SK-N-SH (cell line): Measurements from ENCODE around the gene NTRK3. TPM values are rescaled to one million over a fixed set of nuclear protein-coding genes. Genes with fewer than 3 reads are reported as not detected.

ENCODE experiments used
- CTCF ChIA-PET: fragments of 300-600, 350-600 bp; formaldehyde crosslinking; extraction: SDS; loops from one replicate; lab custom pipeline; 2021; lab: Yijun Ruan, JAX
- POLR2A ChIA-PET: fragments of 350-600 bp; sonication (Branson Sonifier 250); formaldehyde crosslinking; extraction: SDS; loops from one replicate; lab custom pipeline; 2020; ENCODE audit warnings: antibody characterized with exemption, inconsistent platforms; lab: Yijun Ruan, JAX
- DNase-seq: peaks from one replicate; pipeline ENCODE4 v3.0.0; 2012
- H2AFZ ChIP-seq: fragments of 200-600 bp; sonication (generic); 2 replicates; pipeline ENCODE4 v1.8.1; 2016; ENCODE audit warnings: antibody characterized with exemption, mild to moderate bottlenecking, low read depth
- H3F3A ChIP-seq: fragments of 200-600 bp; sonication (generic); replicated peaks from 2 replicates; pipeline ENCODE3; 2016; ENCODE audit warnings: antibody characterized with exemption, mild to moderate bottlenecking; ENCODE audit not compliant: insufficient read depth
- H3K27ac ChIP-seq, 2 experiments: fragments of 200-500 bp in 1 of 2; fragments of 200-600 bp in 1 of 2; sonication (Bioruptor generic) in 1 of 2; sonication (generic), shearing (Covaris generic) in 1 of 2; 2 replicates each; pipeline versions ENCODE4 v1.5.1 to v1.6.1; 2014 to 2016; ENCODE audit warnings: low read depth in 2 of 2, inconsistent platforms in 1 of 2, low read length in 1 of 2, mild to moderate bottlenecking in 1 of 2, mixed read lengths in 1 of 2
- H3K27me3 ChIP-seq: fragments of 200-600 bp; sonication (generic), shearing (Covaris generic); 2 replicates; pipeline ENCODE4 v1.6.1; 2016; ENCODE audit warnings: mixed run types; ENCODE audit not compliant: insufficient read depth
- H3K36me3 ChIP-seq, 2 experiments: fragments of 200-500 bp in 1 of 2; fragments of 200-600 bp in 1 of 2; sonication (Bioruptor generic) in 1 of 2; sonication (generic) in 1 of 2; replicated peaks in 1 of 2; 2 replicates each; pipeline versions ENCODE3 to v1.5.1; 2014 to 2016; ENCODE audit warnings: low read length in 1 of 2, mild to moderate bottlenecking in 1 of 2; ENCODE audit not compliant: insufficient read depth in 2 of 2, control insufficient read depth in 1 of 2
- H3K4me1 ChIP-seq, 2 experiments: fragments of 200-500 bp in 1 of 2; fragments of 200-600 bp in 1 of 2; sonication (Bioruptor generic) in 1 of 2; sonication (generic), shearing (Covaris generic) in 1 of 2; 2 replicates each; pipeline versions ENCODE4 v1.5.1 to v1.6.1; 2014 to 2016; ENCODE audit warnings: low read depth in 1 of 2, low read length in 1 of 2, mixed run types in 1 of 2; ENCODE audit not compliant: insufficient read depth in 2 of 2, control insufficient read depth in 1 of 2
- H3K4me2 ChIP-seq: fragments of 200-600 bp; sonication (generic), shearing (Covaris generic); 2 replicates; pipeline ENCODE4 v1.6.1; 2017; ENCODE audit warnings: mixed run types
- H3K4me3 ChIP-seq, 2 experiments: fragments of 200-500 bp in 1 of 2; fragments of 200-600 bp in 1 of 2; sonication (Bioruptor generic) in 1 of 2; sonication (generic), shearing (Covaris generic) in 1 of 2; 2 replicates each; pipeline versions ENCODE4 v1.5.1 to v1.8.1; 2014 to 2016; ENCODE audit warnings: low read depth in 2 of 2, inconsistent platforms in 1 of 2, low read length in 1 of 2, mild to moderate bottlenecking in 1 of 2, mixed read lengths in 1 of 2, moderate library complexity in 1 of 2
- H3K79me2 ChIP-seq: fragments of 200-600 bp; sonication (generic); 2 replicates; pipeline ENCODE4 v1.8.1; 2017; ENCODE audit warnings: mild to moderate bottlenecking; ENCODE audit not compliant: insufficient read depth
- H3K9ac ChIP-seq: fragments of 200-600 bp; sonication (generic); 2 replicates; pipeline ENCODE4 v1.6.1; 2017; ENCODE audit warnings: mixed run types
- H3K9me2 ChIP-seq: fragments of 200-600 bp; sonication (generic); 2 replicates; pipeline ENCODE4 v1.6.1; 2017; ENCODE audit warnings: mixed run types
- H3K9me3 ChIP-seq: fragments of 200-600 bp; sonication (generic); 2 replicates; pipeline ENCODE4 v1.6.1; 2017; ENCODE audit warnings: mixed run types, mild to moderate bottlenecking, moderate library complexity
- H4K20me1 ChIP-seq: fragments of 200-600 bp; sonication (generic); 2 replicates; pipeline ENCODE4 v1.6.1; 2017; ENCODE audit warnings: mild to moderate bottlenecking, mixed run types; ENCODE audit not compliant: insufficient read depth
- ELF1 ChIP-seq: IDR thresholded peaks from 2 replicates; pipeline ENCODE4 v1.4.0; 2012
- EP300 ChIP-seq, 2 experiments: IDR thresholded peaks; 2 replicates each; pipeline versions ENCODE4 v1.4.0 to v1.6.1; 2012; ENCODE audit warnings: borderline replicate concordance in 1 of 2, low read depth in 1 of 2, low read length in 1 of 2
- FOXM1 ChIP-seq: IDR thresholded peaks from 2 replicates; pipeline ENCODE4 v1.4.0; 2012; ENCODE audit warnings: low read depth, mild to moderate bottlenecking
- MEF2A ChIP-seq: IDR thresholded peaks from 2 replicates; pipeline ENCODE4 v1.4.0; 2012; ENCODE audit warnings: low read depth, borderline replicate concordance
- POLR2AphosphoS5 ChIP-seq: IDR thresholded peaks from 2 replicates; pipeline ENCODE4 v1.6.1; 2012; ENCODE audit warnings: low read depth, low read length
- RCOR1 ChIP-seq: fragments of 150-350 bp; IDR thresholded peaks from 2 replicates; pipeline ENCODE4 v1.6.1; 2017; ENCODE audit warnings: antibody characterized with exemption, low read length
- RXRA ChIP-seq: IDR thresholded peaks from 2 replicates; pipeline ENCODE4 v1.4.0; 2012; ENCODE audit warnings: low read depth, mild to moderate bottlenecking, borderline replicate concordance
- SIN3A ChIP-seq: IDR thresholded peaks from 2 replicates; pipeline ENCODE4 v1.6.1; 2012; ENCODE audit warnings: low read depth, mild to moderate bottlenecking, low read length, moderate library complexity, borderline replicate concordance
- TAF1 ChIP-seq: IDR thresholded peaks from 2 replicates; pipeline ENCODE4 v1.6.1; 2012; ENCODE audit warnings: low read depth, mild to moderate bottlenecking, low read length, moderate library complexity, borderline replicate concordance
- TCF12 ChIP-seq: IDR thresholded peaks from 2 replicates; pipeline ENCODE4 v1.4.0; 2012
- TEAD4 ChIP-seq: IDR thresholded peaks from 2 replicates; pipeline ENCODE4 v1.4.0; 2012; ENCODE audit warnings: mild to moderate bottlenecking, borderline replicate concordance; ENCODE audit not compliant: insufficient read depth
- YY1 ChIP-seq: IDR thresholded peaks from 2 replicates; pipeline ENCODE4 v1.4.0; 2012; ENCODE audit warnings: low read depth, mild to moderate bottlenecking
- WGBS: methylation state at CpG from one replicate; pipeline ENCODE4 v1.1.6; 2017; ENCODE audit warnings: low lambda C conversion rate; 5-methylcytosine and 5-hydroxymethylcytosine counted together
- polyA plus RNA-seq, 3 experiments: library from polyadenylated mRNA; depleted of rRNA; stranded (reverse); fragments of >200 nt; gene quantifications; 2 replicates each; pipeline ENCODE4 v1.2.3, GENCODE V29; 2012
- TF ChIP-seq, protein P1 (sequence below): fragments of 150-350 bp; IDR thresholded peaks from 2 replicates; pipeline ENCODE4 v1.6.1; 2016; ENCODE audit warnings: mild to moderate bottlenecking, low read depth, low read length
- TF ChIP-seq, protein P2 (sequence below): IDR thresholded peaks from 2 replicates; pipeline ENCODE4 v1.6.1; 2012; ENCODE audit warnings: mild to moderate bottlenecking, low read depth, low read length, moderate library complexity
- TF ChIP-seq, protein P3 (sequence below): IDR thresholded peaks from 2 replicates; pipeline ENCODE4 v1.4.0; 2012; ENCODE audit warnings: low read depth, borderline replicate concordance
- TF ChIP-seq, protein P4 (sequence below): IDR thresholded peaks from 2 replicates; pipeline ENCODE4 v1.4.0; 2012; ENCODE audit warnings: low read depth, borderline replicate concordance
- TF ChIP-seq, protein P5 (sequence below): fragments of 150-350 bp; IDR thresholded peaks from 2 replicates; pipeline ENCODE4 v1.6.1; 2017; ENCODE audit warnings: antibody characterized with exemption, low read length, low read depth, borderline replicate concordance

NTRK3 gene
- polyA plus RNA-seq, 1 of the 3 experiments (the other 2 are of a cell fraction): 2.6 TPM

DNA sequence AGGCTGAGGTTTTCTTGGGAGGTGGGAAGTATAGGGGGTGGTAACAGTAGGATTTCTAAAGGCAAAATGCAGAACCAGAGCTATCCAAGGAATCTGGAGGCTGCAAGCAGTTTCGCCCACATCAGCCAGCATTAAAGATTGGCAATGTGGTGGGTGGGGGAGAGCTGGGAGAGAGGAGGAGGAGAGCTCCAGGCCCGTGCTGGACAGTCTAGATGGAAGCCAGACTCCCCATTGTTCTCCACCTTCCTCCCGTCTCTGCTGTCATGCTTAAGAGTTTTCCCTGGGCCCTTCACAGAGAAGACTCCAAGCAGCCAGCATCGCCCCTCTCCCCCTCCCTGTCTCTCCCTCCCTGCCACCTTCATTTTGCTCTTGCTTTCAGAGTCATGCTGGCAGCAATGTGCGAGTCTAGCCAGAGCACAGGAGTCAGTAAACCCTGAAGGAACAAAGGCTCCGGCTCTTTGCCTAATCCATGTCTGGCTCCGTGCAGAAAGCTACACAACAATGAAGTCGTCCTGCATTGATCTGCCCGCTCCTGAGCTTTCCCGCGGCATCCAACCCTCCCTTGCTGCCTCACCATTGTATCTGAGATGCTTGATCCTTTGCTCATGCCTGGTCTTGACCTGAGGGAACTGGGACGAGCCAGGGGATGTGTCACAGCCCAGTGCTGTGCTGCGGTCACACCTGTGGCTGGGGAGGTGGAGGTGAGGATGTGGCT lies 282.9 kb downstream of the NTRK3 start (continued):
- TF ChIP-seq TEAD4: no peak
- no peak for TF ChIP-seq RXRA
- TF ChIP-seq EP300 (IDR thresholded peaks at IDR 0.05; ENCODE audit: borderline replicate concordance in 1 of 2, low read depth in 1 of 2, low read length in 1 of 2): no peak
- TF ChIP-seq, protein P1, sequence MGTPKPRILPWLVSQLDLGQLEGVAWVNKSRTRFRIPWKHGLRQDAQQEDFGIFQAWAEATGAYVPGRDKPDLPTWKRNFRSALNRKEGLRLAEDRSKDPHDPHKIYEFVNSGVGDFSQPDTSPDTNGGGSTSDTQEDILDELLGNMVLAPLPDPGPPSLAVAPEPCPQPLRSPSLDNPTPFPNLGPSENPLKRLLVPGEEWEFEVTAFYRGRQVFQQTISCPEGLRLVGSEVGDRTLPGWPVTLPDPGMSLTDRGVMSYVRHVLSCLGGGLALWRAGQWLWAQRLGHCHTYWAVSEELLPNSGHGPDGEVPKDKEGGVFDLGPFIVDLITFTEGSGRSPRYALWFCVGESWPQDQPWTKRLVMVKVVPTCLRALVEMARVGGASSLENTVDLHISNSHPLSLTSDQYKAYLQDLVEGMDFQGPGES: no peak
- no peak for TF ChIP-seq FOXM1
- TF ChIP-seq, protein P2, sequence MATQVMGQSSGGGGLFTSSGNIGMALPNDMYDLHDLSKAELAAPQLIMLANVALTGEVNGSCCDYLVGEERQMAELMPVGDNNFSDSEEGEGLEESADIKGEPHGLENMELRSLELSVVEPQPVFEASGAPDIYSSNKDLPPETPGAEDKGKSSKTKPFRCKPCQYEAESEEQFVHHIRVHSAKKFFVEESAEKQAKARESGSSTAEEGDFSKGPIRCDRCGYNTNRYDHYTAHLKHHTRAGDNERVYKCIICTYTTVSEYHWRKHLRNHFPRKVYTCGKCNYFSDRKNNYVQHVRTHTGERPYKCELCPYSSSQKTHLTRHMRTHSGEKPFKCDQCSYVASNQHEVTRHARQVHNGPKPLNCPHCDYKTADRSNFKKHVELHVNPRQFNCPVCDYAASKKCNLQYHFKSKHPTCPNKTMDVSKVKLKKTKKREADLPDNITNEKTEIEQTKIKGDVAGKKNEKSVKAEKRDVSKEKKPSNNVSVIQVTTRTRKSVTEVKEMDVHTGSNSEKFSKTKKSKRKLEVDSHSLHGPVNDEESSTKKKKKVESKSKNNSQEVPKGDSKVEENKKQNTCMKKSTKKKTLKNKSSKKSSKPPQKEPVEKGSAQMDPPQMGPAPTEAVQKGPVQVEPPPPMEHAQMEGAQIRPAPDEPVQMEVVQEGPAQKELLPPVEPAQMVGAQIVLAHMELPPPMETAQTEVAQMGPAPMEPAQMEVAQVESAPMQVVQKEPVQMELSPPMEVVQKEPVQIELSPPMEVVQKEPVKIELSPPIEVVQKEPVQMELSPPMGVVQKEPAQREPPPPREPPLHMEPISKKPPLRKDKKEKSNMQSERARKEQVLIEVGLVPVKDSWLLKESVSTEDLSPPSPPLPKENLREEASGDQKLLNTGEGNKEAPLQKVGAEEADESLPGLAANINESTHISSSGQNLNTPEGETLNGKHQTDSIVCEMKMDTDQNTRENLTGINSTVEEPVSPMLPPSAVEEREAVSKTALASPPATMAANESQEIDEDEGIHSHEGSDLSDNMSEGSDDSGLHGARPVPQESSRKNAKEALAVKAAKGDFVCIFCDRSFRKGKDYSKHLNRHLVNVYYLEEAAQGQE: no peak
- TF ChIP-seq SIN3A: no peak
- TF ChIP-seq ELF1: no peak
- TF ChIP-seq MEF2A: no peak

DNA sequence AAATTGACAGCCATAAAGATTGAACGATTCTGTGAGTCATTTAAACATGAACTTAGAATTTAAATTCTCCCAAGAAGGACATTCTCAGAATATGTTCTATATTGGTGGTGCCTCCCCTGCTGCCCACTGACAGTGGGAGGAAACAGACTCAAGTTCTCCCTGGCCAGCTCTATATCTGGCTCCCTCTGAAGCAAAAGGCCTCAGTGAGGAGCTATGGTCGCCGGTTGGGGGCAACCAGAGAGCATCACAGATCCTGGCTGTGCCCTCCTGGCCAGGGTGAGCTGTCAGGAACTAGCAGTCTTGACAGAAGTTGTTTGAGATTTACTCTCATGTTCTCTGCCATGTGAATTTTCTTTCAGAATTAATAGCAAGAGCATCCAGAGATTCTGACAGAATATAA lies 285.5 kb downstream of the NTRK3 start:
- WGBS: 6% methylated on average over 1 of the region's 3 CpGs
- H4K20me1 ChIP-seq: no peaks in the 10 kb centered on the region
- H2AFZ ChIP-seq: no peak overlapping the region
- H3K36me3 ChIP-seq: no peaks in the 10 kb centered on the region
- H3K27ac ChIP-seq: no peak overlapping the region
- ChIA-PET CTCF (interaction anchor here (0.6 to 1.0 kb wide), 2 partner anchors 12 to 1055 kb away, joined by 3 to 5 read pairs; no protein-coding TSS in a partner anchor), POLR2A (no interaction called here)
- H3F3A ChIP-seq: no peaks in the 10 kb centered on the region
- no peaks in the 10 kb centered on the region for H3K9me3 ChIP-seq
- DNase-seq: no peak
- no peaks in the 10 kb centered on the region for H3K4me1 ChIP-seq
- H3K4me2 ChIP-seq: no peak overlapping the region
- H3K9ac ChIP-seq: no peak overlapping the region
- no peaks in the 10 kb centered on the region for H3K9me2 ChIP-seq
- no peaks in the 10 kb centered on the region for H3K27me3 ChIP-seq
- no peak for TF ChIP-seq TAF1
- TF ChIP-seq, protein P3, sequence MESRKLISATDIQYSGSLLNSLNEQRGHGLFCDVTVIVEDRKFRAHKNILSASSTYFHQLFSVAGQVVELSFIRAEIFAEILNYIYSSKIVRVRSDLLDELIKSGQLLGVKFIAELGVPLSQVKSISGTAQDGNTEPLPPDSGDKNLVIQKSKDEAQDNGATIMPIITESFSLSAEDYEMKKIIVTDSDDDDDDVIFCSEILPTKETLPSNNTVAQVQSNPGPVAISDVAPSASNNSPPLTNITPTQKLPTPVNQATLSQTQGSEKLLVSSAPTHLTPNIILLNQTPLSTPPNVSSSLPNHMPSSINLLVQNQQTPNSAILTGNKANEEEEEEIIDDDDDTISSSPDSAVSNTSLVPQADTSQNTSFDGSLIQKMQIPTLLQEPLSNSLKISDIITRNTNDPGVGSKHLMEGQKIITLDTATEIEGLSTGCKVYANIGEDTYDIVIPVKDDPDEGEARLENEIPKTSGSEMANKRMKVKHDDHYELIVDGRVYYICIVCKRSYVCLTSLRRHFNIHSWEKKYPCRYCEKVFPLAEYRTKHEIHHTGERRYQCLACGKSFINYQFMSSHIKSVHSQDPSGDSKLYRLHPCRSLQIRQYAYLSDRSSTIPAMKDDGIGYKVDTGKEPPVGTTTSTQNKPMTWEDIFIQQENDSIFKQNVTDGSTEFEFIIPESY: no peak
- no peak for TF ChIP-seq YY1
- TF ChIP-seq EP300 (IDR thresholded peaks at IDR 0.05; ENCODE audit: borderline replicate concordance in 1 of 2, low read depth in 1 of 2, low read length in 1 of 2): no peak
- no peak for TF ChIP-seq POLR2AphosphoS5
- no peak for TF ChIP-seq RCOR1
- TF ChIP-seq, protein P4, sequence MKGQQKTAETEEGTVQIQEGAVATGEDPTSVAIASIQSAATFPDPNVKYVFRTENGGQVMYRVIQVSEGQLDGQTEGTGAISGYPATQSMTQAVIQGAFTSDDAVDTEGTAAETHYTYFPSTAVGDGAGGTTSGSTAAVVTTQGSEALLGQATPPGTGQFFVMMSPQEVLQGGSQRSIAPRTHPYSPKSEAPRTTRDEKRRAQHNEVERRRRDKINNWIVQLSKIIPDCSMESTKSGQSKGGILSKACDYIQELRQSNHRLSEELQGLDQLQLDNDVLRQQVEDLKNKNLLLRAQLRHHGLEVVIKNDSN: no peak
- no peak for TF ChIP-seq SIN3A
- TF ChIP-seq, protein P5, sequence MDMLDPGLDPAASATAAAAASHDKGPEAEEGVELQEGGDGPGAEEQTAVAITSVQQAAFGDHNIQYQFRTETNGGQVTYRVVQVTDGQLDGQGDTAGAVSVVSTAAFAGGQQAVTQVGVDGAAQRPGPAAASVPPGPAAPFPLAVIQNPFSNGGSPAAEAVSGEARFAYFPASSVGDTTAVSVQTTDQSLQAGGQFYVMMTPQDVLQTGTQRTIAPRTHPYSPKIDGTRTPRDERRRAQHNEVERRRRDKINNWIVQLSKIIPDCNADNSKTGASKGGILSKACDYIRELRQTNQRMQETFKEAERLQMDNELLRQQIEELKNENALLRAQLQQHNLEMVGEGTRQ: no peak
- TF ChIP-seq ELF1: no peak
- no peak for TF ChIP-seq RXRA
- no peak for TF ChIP-seq TCF12
- H3K79me2 ChIP-seq: no peaks in the 10 kb centered on the region
- H3K4me3 ChIP-seq: no peak overlapping the region
